Kidney (tissue), 14 donors: Measurements from ENCODE around the gene ANAPC15. TPM values are rescaled to one million over a fixed set of nuclear protein-coding genes. Genes with fewer than 3 reads are reported as not detected.

Experiments
- DNase-seq, 5 donors: peaks; one replicate each; pipeline ENCODE4 v3.0.0-alpha.2; 2013 to 2020
- FAIRE-seq: peaks from 2 replicates; lab custom pipeline; 2012; peaks lifted over from hg19 to GRCh38; lab: Jason Lieb, UNC
- H3K27ac ChIP-seq, 2 donors: one replicate each; pipeline ENCODE4 v1.7.0; 2013; ENCODE audit warnings: low read depth in 2 of 2, low read length in 2 of 2, inconsistent platforms in 1 of 2
- H3K27me3 ChIP-seq: one replicate; pipeline ENCODE4 v1.7.1; 2013; ENCODE audit warnings: low read length, inconsistent platforms; ENCODE audit not compliant: control insufficient read depth, insufficient read depth
- H3K36me3 ChIP-seq, 3 donors: one replicate each; pipeline versions ENCODE4 v1.7.0 to v1.7.1; 2013; ENCODE audit warnings: low read length in 3 of 3, control low read depth in 1 of 3, inconsistent platforms in 1 of 3; ENCODE audit not compliant: insufficient read depth in 3 of 3, control insufficient read depth in 2 of 3
- H3K4me1 ChIP-seq, 3 donors: one replicate each; pipeline versions ENCODE4 v1.7.0 to v1.7.1; 2013; ENCODE audit warnings: low read length in 3 of 3, inconsistent platforms in 1 of 3, low read depth in 1 of 3; ENCODE audit not compliant: control insufficient read depth in 2 of 3, insufficient read depth in 2 of 3
- H3K4me3 ChIP-seq, 3 donors: one replicate each; pipeline versions ENCODE4 v1.7.0 to v1.8.1; 2013; ENCODE audit warnings: low read length in 3 of 3, control low read depth in 1 of 3, inconsistent platforms in 1 of 3
- H3K9ac ChIP-seq, 3 donors: one replicate each; pipeline versions ENCODE4 v1.7.0 to v1.7.1; 2013; ENCODE audit warnings: low read length in 3 of 3, control low read depth in 1 of 3, inconsistent platforms in 1 of 3
- H3K9me3 ChIP-seq, 3 donors: one replicate each; pipeline versions ENCODE4 v1.7.0 to v1.7.1; 2013; ENCODE audit warnings: low read length in 3 of 3, control low read depth in 1 of 3, inconsistent platforms in 1 of 3; ENCODE audit not compliant: control insufficient read depth in 2 of 3, insufficient read depth in 1 of 3
- CTCF ChIP-seq: IDR thresholded peaks from 3 replicates; pipeline ENCODE4 v1.5.1; 2012; ENCODE audit warnings: mild to moderate bottlenecking, moderate library complexity, borderline replicate concordance; ENCODE audit not compliant: insufficient read depth; ENCODE audit errors: extremely low read depth
- intact Hi-C: fragments of 100-400 bp; cut with DNase I; formaldehyde crosslinking; loops from one replicate; pipeline ENCODE4 v1.11.1; 2022
- polyA plus RNA-seq: library from polyadenylated mRNA; stranded (reverse); fragments of 350-450 nt; fragmentation: Illumina TruSeq; extraction: RNeasy Lipid Tissue Mini Kit (QIAGEN cat#74804); gene quantifications from one replicate; pipeline ENCODE4 v1.2.3, GENCODE V29; 2014; ENCODE audit warnings: low read depth, low replicate concordance; ENCODE audit not compliant: insufficient read depth
- total RNA-seq: library from RNA; stranded (reverse); fragmentation: NEBNext Ultra II Directional; extraction: Animal tissue kit (Norgen Biotek cat#: 25700); gene quantifications from one replicate; pipeline ENCODE4 v1.2.1, GENCODE V29; 2021
- donor health status: control.
- donor health status: control.
- donor health status: control.
- donor health status: control.
- donor health status: control.
- donor health status: DM: yes; HTN: yes; CAD: no.
- donor health status: Normal renal cell carcinoma (clear cell type).

ANAPC15 gene
- total and polyA plus RNA-seq, 2 donors from 2014 or later = 30.0 to 79.8 TPM

- Histone ChIP-seq H3K4me3 (no peak overlapping the region), H3K9me3 (no peaks in the 10 kb centered on the region), H3K9ac (no peak overlapping the region), H3K27ac (no peak overlapping the region), H3K27me3 (no peaks in the 10 kb centered on the region), H3K36me3 (peaks cover 0 to 6% (median 5%) of the 10 kb centered on the region in 3 donors), H3K4me1 (peaks cover 0 to 11% (median 0%) of the 10 kb centered on the region in 3 donors)
- TF ChIP-seq CTCF = no peak
- intact Hi-C loops = no loop called here
- DNase-seq = no peak
- no peak for FAIRE-seq
Observed at GRCh38 chr11:72088076-72088808, 24.3 kb downstream of the ANAPC15 start.

GRCh38 chr11:72085621-72086351, 26.7 kb downstream of the ANAPC15 start:
- DNase-seq (no peak), FAIRE-seq (no peak)
- Histone ChIP-seq H3K4me1 (peaks cover 0 to 7% (median 4%) of the 10 kb centered on the region in 3 donors), H3K9me3 (no peaks in the 10 kb centered on the region), H3K27ac (no peak overlapping the region), H3K9ac (no peak overlapping the region), H3K4me3 (no peak overlapping the region), H3K27me3 (no peaks in the 10 kb centered on the region), H3K36me3 (peaks cover 0 to 6% (median 5%) of the 10 kb centered on the region in 3 donors)
- intact Hi-C loops = no loop called here
- TF ChIP-seq CTCF = no peak

GRCh38 chr11:72084965-72085364, 27.5 kb downstream of the ANAPC15 start:
- no peak for TF ChIP-seq CTCF
- H3K9me3 ChIP-seq = no peaks in the 10 kb centered on the region
- H3K36me3 ChIP-seq = peaks cover 0 to 6% (median 5%) of the 10 kb centered on the region in 3 donors
- intact Hi-C loops = no loop called here
- H3K27me3 ChIP-seq = no peaks in the 10 kb centered on the region
- no peak for FAIRE-seq
- H3K4me3 ChIP-seq = no peak overlapping the region
- H3K9ac ChIP-seq = no peak overlapping the region
- peaks cover 0 to 6% (median 4%) of the 10 kb centered on the region in 3 donors for H3K4me1 ChIP-seq
- no peak for DNase-seq
- H3K27ac ChIP-seq = no peak overlapping the region
